ENCODE results near the gene THBS3.
"Not testable (repeated sequence)": the region's sequence is repeated elsewhere in the genome, so short reads cannot be mapped to it uniquely, and the experiment has no call there.

THBS3 gene

DNA sequence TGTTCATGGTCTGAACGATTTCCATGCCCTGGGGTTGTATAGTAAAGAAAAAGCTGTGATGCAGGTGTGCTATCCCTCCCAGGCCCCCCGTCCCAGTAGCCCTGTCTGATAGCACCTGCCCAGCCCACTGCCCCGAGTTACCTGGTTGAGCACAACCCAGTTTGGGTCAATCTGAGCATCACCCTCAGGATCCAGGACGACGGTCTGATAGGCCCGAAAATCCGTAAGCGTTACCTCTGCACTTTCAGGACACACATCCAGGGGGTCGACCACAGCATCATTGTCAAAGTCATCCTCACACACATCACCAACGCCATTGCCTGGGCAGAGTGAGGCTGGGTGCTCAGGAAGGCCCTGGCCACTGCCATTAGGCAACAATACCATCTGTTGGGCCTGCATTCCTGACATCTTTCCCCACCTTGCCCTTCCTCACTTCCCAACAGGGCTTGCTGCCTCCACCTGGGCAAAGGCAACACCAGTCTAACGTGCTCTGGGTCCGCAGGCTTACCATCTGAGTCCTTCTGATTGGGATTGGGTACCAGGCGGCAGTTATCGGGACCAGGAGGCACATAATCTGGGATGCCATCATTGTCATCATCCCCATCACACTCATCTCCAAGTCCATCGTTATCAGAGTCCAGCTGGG lies 9.7 kb downstream of the THBS3 start:
- ChIA-PET POLR2A (ENCODE audit: low non-redundant PET) (no interaction called here), CTCF (no interaction called here)
- TF ChIP-seq, protein P1, sequence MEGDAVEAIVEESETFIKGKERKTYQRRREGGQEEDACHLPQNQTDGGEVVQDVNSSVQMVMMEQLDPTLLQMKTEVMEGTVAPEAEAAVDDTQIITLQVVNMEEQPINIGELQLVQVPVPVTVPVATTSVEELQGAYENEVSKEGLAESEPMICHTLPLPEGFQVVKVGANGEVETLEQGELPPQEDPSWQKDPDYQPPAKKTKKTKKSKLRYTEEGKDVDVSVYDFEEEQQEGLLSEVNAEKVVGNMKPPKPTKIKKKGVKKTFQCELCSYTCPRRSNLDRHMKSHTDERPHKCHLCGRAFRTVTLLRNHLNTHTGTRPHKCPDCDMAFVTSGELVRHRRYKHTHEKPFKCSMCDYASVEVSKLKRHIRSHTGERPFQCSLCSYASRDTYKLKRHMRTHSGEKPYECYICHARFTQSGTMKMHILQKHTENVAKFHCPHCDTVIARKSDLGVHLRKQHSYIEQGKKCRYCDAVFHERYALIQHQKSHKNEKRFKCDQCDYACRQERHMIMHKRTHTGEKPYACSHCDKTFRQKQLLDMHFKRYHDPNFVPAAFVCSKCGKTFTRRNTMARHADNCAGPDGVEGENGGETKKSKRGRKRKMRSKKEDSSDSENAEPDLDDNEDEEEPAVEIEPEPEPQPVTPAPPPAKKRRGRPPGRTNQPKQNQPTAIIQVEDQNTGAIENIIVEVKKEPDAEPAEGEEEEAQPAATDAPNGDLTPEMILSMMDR (conservative IDR thresholded peaks at IDR 0.05; ENCODE audit: low read depth) = no peak
- no peak for DNase-seq (ENCODE audit: low spot score)
- peak overlapping the region; percentile 99 for H3K27ac ChIP-seq

DNA sequence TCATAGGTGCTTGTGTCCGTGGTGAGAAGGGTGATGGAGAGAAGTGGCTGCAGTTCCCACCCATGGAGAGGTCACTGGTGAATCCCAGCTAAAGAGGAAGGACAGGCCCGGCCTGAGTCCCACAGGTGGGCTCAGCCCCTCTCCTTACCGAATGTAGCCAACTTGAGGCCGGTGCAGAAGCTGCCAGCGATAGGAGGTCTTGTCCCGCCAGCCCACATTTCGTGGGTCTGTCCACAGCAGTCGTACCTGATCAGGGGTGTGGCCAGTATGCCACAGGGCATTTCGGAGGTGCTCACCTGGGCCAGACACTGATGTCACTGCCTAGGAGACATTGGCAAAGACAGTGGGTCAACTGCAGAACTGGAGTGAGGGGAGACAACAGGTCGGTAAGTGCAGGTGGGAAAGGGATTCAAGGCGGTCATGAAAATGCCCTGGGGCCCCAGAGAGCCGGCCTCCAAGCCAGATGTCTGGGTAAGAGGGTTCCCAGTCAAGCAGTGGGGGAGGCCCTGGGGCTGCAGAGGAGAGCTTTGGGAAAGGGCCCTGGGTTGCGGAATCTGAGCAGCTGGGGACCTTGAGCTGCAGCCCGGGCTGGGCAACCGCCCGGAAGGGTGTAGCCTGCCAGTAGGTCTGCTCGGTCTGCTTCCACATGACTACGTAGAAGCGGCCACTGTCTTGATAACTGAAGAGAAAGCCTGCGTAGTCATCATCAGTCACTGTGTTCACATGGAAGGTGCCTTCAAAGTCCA lies 10.6 kb downstream of the THBS3 start:
- DNase-seq (ENCODE audit: low spot score) = no peak
- TF ChIP-seq, protein P1 (conservative IDR thresholded peaks at IDR 0.05; ENCODE audit: low read depth) = no peak
- H3K27ac ChIP-seq = peak overlapping the region; percentile 99
- POLR2A ChIA-PET (ENCODE audit: low non-redundant PET) = no interaction called here
- CTCF ChIA-PET = interaction anchor here (0.7 kb wide), 1 partner anchor 128 kb away, joined by 4 read pairs; no protein-coding TSS in a partner anchor

DNA sequence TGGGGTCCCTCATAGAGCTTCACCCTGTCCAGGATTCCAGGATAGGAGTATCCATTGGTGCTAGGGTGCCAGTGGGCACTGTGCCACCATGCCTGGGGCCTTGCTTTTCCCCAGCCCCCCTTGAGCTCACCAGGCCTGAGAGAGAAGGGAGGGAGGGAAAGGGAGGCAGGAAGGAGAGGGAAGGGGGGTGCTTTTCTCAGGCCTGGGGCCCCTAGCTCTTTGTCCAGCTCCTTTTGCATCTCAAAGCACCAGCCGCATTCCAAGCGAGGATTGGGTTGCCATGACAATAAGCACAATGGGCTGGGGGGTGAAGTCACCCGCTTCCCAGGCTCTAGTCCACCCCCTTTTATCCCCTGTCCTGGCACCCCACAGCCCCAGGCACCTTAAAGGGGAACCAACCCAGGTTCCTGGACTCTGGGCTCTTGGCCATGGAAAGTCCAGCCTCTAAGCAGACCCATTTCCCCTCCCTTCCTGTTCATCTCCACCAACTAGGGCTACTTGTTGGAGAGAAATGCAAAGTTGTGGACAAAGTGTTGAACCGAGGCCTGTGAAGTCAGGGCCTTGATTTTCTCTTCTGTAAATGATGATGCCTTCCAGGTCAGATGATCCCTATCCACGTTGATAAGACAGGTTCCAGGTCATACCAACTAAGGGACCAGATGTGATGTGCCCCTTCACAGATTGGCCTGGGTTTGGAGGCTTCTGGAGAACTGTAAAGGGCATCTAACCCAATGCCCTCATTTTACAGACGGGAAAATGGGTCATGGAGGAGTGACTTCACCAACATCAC lies 11.4 kb downstream of the THBS3 start:
- no peak for DNase-seq (ENCODE audit: low spot score)
- TF ChIP-seq, protein P1 (conservative IDR thresholded peaks at IDR 0.05; ENCODE audit: low read depth) = no peak
- peak overlapping the region; percentile 99 for H3K27ac ChIP-seq
- POLR2A ChIA-PET (ENCODE audit: low non-redundant PET) = interaction anchor here (0.6 kb wide), 1 partner anchor 192 kb away, joined by 3 read pairs; no protein-coding TSS in a partner anchor
- CTCF ChIA-PET = interaction anchor here (1.0 to 1.1 kb wide), 2 partner anchors 11 to 23 kb away, joined by 3 read pairs; partner anchors contain the start of gene KRTCAP2

DNA sequence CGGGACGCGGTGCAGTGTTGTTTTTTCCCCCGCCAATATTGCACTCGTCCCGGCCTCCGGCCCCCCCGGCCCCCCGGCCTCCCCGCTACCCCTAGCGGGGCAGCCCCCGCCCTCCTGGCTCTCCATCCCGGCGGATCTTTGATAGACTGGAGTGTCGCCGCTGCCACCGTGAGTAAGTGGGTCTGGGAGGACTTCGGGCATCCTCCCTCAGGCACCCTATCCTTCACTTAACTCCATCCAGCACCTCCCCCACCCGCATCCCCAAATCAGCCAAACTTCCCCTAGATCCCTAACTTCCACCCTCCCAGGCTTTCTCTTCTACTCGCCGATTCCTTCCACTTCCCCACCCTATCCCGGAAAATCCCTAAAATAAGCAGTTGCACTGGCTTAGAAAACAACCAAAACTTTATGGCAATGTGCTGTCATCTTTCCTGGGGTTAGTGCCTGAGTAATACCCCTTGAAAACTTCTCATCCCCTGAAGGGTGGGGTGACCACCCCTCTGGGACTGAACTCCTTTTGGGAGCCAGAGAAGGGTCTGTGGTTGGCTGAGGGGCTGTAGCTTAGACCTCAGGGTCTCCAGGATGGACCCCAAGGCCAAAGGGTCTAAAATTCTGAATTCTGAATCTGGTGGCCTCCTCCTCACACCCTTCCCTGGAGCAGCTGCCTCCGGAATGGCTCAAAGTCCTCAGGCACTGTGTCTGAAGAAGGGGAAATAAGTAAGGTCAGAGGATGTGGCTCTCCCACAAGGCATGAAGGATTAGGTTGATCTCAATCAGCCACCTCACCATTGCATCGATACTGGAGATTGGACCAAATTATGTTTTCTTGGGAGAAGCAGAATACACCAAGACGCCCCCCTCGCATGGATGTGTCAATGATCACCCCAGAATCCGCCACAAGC lies 12.2 kb downstream of the THBS3 start:
- ChIA-PET CTCF (interaction anchor here (1.0 to 2.6 kb wide), 4 partner anchors 12 to 23 kb away, joined by 3 to 25 read pairs (median 8); partner anchors contain the start of genes KRTCAP2, MTX1 and THBS3), POLR2A (ENCODE audit: low non-redundant PET) (interaction anchor here (1.2 kb wide), 1 partner anchor 13 kb away, joined by 3 read pairs; the partner anchor contains the start of gene MTX1)
- DNase-seq (ENCODE audit: low spot score) = no peak
- peak overlapping the region; percentile 99 for H3K27ac ChIP-seq
- TF ChIP-seq, protein P1 (conservative IDR thresholded peaks at IDR 0.05; ENCODE audit: low read depth) = no peak

DNA sequence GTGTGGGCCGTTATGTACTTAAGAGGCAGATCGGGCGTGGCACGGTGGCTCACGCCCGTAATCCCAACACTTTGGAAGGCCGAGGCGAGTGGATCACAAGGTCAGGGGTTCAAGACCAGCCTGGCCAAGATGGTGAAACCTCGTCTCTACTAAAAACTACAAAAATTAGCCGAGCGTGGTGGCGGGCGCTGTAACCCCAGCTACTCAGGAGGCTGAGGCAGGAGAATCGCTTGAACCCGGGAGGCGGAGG lies 13.8 kb downstream of the THBS3 start:
- CTCF ChIA-PET = interaction anchor here (0.6 to 2.6 kb wide), 18 partner anchors 8 to 342 kb away, joined by 3 to 25 read pairs (median 6); partner anchors contain the start of genes KRTCAP2, MTX1 and THBS3
- DNase-seq (ENCODE audit: low spot score) = not testable (repeated sequence)
- POLR2A ChIA-PET (ENCODE audit: low non-redundant PET) = interaction anchor here (0.6 to 1.3 kb wide), 5 partner anchors 10 to 676 kb away, joined by 3 to 5 read pairs (median 4); partner anchors contain the start of gene MTX1
- peak overlapping the region; percentile 99 for H3K27ac ChIP-seq

DNA sequence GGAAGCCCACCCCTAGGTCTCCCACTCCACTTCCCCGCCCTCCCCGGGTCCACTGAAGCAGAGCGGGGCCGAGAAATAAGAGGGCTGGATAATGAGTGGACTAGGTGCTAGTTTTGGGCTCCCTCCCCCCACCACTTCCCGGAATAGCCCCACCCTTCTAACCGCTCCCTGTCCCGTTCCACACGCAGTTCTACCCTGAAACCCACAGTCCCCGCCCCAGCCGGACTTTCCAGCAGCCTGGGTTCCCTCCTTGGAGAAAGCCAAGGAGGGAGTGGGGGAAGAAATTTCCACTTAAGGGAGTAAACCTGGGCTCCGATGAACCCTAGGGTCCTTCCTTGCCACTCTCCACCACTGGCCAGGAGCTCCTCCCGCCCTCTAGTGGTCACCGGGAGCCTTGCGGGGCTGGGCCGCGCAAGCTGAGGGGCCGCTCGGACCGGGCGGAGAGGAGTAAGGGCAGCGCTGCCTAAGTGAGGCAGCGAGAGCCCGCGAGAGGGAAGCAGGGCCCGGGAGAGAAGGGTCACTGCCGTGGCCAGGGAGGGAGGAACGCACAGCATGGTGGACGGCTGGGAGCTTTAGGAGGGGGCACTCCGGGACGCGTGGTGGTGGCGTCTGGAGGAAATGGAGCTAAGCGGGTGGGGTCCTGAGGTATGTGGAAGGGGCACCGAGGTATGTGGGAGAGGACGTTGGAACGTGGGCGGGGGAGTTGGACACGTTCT lies 14.3 kb downstream of the THBS3 start:
- H3K27ac ChIP-seq = peak overlapping the region; percentile 99
- DNase-seq (ENCODE audit: low spot score) = peak; percentile 87
- TF ChIP-seq, protein P1 (conservative IDR thresholded peaks at IDR 0.05; ENCODE audit: low read depth) = peak; percentile 97
- CTCF ChIA-PET = interaction anchor here (0.6 to 2.6 kb wide), 25 partner anchors 9 to 1332 kb away, joined by 3 to 25 read pairs (median 4); partner anchors contain the start of genes KRTCAP2, MTX1 and THBS3
- POLR2A ChIA-PET (ENCODE audit: low non-redundant PET) = interaction anchor here (0.7 to 1.3 kb wide), 3 partner anchors 10 to 428 kb away, joined by 3 to 5 read pairs (median 4); no protein-coding TSS in a partner anchor
